ENCODE data around the gene CCP110.
A peak's percentile ranks its signal among the peaks of the same experiment; 100 is the strongest.
"Not testable (repeated sequence)": the region's sequence is repeated elsewhere in the genome, so short reads cannot be mapped to it uniquely, and the experiment has no call there.

Gene CCP110

DNA sequence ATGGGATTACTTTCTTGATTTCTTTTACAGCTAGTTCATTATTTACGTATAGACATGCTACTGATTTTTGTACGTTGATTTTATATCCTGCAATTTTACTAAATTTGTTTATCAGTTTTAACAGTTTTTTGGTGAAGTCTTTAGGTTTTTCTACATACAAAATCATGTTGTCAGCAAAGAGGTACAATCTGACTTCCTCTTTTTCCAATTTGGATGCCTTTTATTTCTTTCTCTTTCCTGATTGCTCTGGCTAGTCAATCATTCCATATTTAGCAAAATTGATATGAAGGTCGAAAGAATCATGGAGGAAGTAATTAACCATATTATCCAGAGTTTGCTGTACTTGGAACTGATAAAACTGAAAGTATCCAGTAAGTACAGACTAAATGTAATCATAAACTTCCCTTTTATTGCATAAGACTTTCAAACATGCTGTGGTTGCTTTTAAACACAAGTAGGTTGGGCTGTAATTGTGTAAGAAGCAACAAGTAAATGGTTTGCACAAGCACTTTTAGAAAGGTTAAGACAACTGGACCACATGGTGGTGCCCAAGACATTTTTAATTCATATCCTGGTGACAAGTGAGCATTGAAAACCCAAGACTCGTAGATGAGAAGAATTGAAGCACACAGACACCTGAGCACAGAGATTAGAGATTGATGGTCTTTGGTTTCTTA lies 10.2 kb upstream of the CCP110 start:
- DNase-seq = peak; percentile 50

DNA sequence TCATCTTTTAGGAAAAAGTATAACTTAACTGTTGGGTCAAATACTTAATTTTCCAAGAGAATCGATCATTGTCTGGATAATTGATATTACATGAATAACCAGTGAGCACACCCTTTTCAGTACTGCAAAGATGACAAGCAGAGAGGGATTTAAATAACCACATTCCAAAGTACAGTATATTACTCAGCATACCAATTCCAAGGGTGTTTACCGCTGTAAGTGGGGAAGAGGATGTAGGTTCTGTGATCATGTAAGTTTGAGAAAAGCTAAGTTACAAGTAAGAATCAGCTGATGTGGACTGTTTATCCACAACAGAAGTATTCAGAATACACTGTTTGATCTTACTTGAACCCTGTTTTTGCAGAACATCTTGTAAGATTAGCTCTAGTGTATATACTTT lies 8.0 kb upstream of the CCP110 start:
- no peak for DNase-seq

- DNase-seq = no peak
These were observed 6.2 kb upstream of the CCP110 start for GRCh38 chr16:19517424-19518089.

DNA sequence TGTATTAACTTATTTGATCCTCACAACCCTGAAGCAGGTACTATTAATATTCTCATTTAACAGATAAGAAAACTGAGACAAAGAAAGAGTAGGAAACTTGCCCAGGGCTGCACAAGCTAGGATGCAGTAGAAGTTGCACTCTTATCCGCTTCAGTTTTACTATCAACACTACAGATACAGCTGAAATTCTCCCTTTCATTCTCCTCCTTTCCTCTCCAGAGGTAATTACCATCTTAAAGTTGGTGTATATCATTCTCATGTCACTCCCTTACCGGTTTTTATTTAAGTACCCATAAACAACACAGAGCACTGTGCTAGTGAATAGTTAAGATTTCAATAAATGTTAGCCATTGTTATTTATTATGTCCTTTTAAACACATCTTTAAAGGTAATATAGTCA lies 5.4 kb upstream of the CCP110 start:
- DNase-seq = no peak

DNA sequence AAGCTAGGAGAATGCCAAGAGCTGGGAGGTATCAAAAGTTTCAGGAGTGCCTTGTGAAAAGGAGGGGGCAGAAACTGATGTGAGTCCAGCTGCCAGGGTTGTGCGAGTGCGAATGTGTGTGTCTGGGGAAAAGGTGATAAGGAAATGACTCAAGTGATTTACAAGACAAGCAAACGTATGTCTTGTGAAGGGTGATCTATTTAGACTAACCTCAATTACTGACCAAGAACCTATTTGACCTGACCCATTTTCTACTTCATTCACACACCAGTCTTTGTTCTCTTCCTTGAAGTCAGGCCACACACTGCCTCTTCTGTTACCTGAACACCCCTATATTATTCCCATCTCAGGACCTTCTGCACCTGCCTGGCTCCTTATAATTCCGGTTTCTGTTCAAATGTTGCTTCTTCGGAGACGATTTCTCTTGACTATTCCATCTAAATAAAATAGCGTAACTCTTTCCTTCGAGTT lies 2.8 kb upstream of the CCP110 start:
- DNase-seq = no peak

GRCh38 chr16:19521471-19522396 lies 2.0 kb upstream of the CCP110 start, which contains the start of gene GDE1:
Gene GDE1, minus strand, starts transcription at chr16:19522098. Its CDS starts 134 bp downstream, at chr16:19521964.
- DNase-seq = no peak

DNA sequence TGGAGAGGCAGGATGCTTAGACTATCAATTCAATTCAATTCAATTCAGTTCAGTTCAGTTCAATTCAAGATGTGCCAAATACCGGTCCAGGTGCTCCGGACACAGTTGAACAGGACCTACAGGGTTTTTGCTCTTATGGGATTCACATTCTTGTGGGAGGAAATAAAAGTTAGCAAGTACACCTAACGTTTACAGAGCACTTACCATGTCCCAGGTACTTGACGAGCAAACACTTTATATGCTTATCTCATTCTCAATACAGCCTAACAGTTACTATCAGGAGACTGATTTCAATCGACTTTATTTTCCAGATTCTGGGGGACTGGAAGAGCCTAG lies 1.4 kb upstream of the CCP110 start:
- no peak for DNase-seq

- no peak for DNase-seq
These were observed 982 bp upstream of the CCP110 start for GRCh38 chr16:19522760-19523159.

GRCh38 chr16:19523184-19523558 lies 571 bp upstream of the CCP110 start:
- DNase-seq = no peak

GRCh38 chr16:19524356-19524615 lies 544 bp downstream of the CCP110 start:
- DNase-seq = no peak

DNA sequence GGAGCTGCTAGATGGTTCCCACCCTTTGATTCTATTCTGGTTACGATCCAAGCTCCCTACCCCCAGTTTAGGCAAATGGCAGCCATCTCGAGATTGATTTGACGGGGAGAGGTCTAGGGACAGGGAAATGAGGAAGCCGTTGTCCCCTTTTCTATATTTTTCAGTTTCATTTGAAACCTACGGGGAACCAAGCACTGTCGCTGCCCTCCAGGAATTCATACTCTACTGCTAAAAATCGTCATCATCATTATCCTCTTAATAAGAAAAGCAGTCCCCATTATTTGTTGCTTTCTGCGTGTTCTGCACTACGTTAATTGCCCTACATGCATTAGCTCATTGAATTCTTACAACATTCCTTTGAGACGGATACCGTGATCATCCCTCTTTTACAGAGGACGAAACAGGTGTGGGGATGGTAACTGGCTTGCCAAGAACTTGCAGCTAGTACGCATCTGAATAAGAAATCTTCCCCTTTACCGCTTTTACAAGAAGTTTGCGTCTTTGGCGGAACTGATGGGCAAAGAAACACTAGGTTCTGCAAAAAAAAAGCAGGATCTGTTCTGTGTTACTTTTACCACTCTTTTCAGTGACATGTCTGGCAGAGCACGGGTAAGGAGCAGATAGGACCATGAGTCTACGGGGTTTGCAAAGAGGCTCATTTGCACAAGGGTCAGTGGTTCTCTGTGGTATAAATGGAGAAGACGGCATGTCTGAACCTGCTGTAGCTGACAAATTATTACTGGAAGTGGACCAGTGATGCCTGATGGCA lies 1.1 kb downstream of the CCP110 start:
- no peak for DNase-seq

- no peak for DNase-seq
These were observed 1.6 kb downstream of the CCP110 start for GRCh38 chr16:19525385-19525723.

DNA sequence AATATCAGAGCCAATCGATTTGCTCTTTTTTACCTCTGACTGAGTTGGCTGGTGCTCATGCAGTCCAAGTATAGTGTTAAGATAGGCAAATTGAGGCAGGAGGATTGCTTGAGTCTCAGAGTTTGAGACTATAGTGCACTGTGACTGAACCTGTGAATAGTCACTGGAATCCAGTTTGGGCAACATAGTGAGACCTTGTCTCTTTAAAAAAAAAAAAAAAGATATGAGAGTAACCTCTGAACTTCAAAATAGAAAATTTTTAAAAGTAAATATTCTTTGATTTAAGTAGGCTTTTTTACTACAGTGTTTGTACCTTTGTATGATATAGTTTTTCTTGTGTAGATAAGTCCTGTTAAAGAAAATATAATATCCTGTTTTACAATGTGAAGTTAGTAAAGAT lies 3.4 kb downstream of the CCP110 start:
- DNase-seq = no peak

- DNase-seq = no peak
These were observed 4.9 kb downstream of the CCP110 start for GRCh38 chr16:19528666-19529065.

- DNase-seq = no peak
These were observed 8.9 kb downstream of the CCP110 start for GRCh38 chr16:19532601-19533000.

- DNase-seq = no peak
These were observed 16.7 kb downstream of the CCP110 start for GRCh38 chr16:19540241-19540970.

- DNase-seq = no peak
These were observed 18.5 kb downstream of the CCP110 start for GRCh38 chr16:19542138-19542821.

GRCh38 chr16:19543278-19543996 lies 19.7 kb downstream of the CCP110 start:
- DNase-seq = not testable (repeated sequence)

DNA sequence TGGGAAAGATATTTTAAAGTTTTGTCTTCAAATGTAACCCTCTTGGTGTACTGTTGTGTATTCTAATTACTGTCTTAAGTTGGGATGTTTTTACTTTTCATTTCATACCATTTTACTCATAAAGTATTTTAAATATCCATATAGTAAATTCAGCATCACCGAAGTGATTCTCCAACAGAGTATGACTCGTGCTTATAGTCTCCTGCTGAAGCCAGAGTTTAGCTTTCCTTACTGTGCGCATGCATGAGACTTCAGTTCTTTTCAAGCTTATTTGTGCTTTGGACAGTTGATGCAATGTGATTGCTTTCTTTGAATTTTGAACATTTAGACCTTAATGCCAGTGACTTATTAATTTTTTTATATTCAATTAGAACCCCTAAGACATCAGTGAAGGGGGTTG lies 24.4 kb downstream of the CCP110 start:
- no peak for DNase-seq

DNA sequence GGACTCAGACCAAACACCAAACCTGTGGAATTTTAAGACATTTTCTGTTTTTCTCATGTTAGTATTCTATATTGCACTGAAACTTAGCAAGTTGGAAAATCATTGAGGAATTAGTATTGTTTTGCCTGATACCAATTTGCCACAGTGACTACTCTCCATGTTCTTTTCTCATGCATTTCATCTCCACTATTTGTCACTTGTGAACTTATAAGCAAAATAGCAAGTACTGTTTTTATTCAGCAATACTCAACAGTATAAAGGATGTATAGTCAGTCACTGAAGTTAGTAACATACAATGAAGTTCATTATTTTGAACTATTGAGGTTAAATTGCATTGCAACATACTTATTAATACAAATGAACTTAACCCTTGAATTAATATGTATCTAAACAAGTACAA lies 25.9 kb downstream of the CCP110 start:
- no peak for DNase-seq

Measured in SIG-M5 (cell line).